Peyer's patch (tissue), 4 donors: Measurements from ENCODE around the gene BMAL2.

ENCODE experiments used
- CTCF ChIP-seq, 6 experiments: fragments of 450-650 bp in 4 of 6; fragments of 200-600 bp in 2 of 6; sonication (generic) in 1 of 6; IDR thresholded peaks; one replicate each; pipeline ENCODE4 v1.5.1; 2017 to 2019; ENCODE audit warnings: antibody characterized with exemption in 6 of 6, mild to moderate bottlenecking in 3 of 6, moderate library complexity in 1 of 6
- POLR2A ChIP-seq, 2 donors: fragments of 450-650 bp; IDR thresholded peaks; one replicate each; pipeline ENCODE4 v1.5.1; 2017; ENCODE audit warnings: antibody characterized with exemption in 2 of 2, mild to moderate bottlenecking in 2 of 2, moderate library complexity in 2 of 2

GRCh38 chr12:27334042-27334720 is 1.5 kb downstream of the BMAL2 start:
- no peak for TF ChIP-seq CTCF (IDR thresholded peaks at IDR 0.05)
- TF ChIP-seq POLR2A (IDR thresholded peaks at IDR 0.05): no peak
